Measurements from ENCODE around the gene TIGD6. TPM values are rescaled to one million over a fixed set of nuclear protein-coding genes. Genes with fewer than 3 reads are reported as not detected.

The TIGD6 gene
- total RNA-seq (2021) (2.1 to 3.2 TPM (median 2.8 TPM) in 3 replicates), Bru-seq, nascent RNA (percentile 66 among the genes with signal in this experiment)
- long read RNA-seq, experiment 1, full-length matches to known transcripts = 13 of 14 reads
- long read RNA-seq, experiment 1, partial matches to known transcripts = 0 of 14 reads
- long read RNA-seq, experiment 1, other reads (novel, unspliced or antisense) = 1 of 14 reads
- long read RNA-seq, experiment 2, full-length matches to known transcripts = 1 of 4 reads
- long read RNA-seq, experiment 2, partial matches to known transcripts = 0 of 4 reads
- long read RNA-seq, experiment 2, other reads (novel, unspliced or antisense) = 3 of 4 reads
- long read RNA-seq, experiment 3, partial matches to known transcripts = 0 of 2 reads
- long read RNA-seq, experiment 3, other reads (novel, unspliced or antisense) = 1 of 2 reads

DNA sequence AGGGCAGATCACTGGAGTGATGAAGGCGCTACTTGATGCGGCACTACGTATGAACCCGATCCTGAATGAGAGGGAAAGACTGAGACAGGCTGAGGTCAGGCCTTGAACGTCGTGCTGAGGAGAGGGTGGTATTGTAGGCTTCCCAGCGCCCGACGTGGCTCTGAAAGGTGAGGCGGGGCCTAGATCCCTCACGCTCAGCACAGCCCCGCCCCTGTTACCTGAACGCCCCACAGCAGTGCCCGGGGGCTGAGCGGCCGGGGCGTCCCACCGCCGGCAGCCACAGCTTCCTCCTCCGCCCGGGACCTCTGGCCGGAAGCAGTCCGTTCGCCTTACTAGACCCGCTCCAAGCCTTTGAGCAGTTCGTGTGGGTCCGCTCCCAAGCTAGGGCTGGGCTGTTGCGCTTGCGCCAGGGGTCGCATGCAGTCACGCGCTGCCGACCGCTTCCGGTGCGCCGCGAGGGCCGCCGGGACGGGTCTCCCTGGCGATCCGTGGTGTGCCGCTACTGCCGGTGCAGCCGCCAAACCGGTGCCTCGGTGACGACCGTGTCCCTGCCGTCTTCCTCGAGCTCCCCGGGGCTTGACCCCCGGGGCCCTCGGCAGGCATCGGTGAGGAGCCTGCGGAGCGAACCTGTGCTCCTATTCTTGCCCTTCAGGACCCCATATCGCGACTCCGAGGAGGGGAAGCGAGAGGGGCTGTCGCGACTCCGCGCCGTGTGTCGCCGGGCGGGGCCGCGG is at the start of gene TIGD6, which contains the start of gene HMGXB3:
Gene TIGD6, minus strand, starts transcription at position 399 of the 734 bp plus-strand sequence. CDS start 4,306 bp downstream, outside the sequence.
Gene HMGXB3, plus strand, starts transcription at position 484 of the 734 bp plus-strand sequence. CDS start 4,114 bp downstream, outside the sequence.
- Mint-ChIP-seq H3K4me1 (peaks cover 22% of the 10 kb centered on the region), H3K4me3 (peak within 1 kb of the TSS; percentile 94), H3K27ac (peak within 1 kb of the TSS; percentile 99), H3K36me3 (peaks cover 15% of the 10 kb centered on the region), H3K9me3 (no peaks in the 10 kb centered on the region), H3K27me3 (ENCODE audit: low read depth) (no peaks in the 10 kb centered on the region)
- ATAC-seq (peak; percentile 94), DNase-seq (ENCODE audit: low spot score) (peak; percentile 94)
- ChIA-PET CTCF (interaction anchor here (0.9 to 2.2 kb wide), 9 partner anchors 9 to 382 kb away, joined by 3 to 15 read pairs (median 6); partner anchors contain the start of gene SLC26A2), POLR2A (interaction anchor here (1.0 to 1.1 kb wide), 2 partner anchors 12 to 41 kb away, joined by 3 read pairs; no protein-coding TSS in a partner anchor)
- TF ChIP-seq, protein P1, sequence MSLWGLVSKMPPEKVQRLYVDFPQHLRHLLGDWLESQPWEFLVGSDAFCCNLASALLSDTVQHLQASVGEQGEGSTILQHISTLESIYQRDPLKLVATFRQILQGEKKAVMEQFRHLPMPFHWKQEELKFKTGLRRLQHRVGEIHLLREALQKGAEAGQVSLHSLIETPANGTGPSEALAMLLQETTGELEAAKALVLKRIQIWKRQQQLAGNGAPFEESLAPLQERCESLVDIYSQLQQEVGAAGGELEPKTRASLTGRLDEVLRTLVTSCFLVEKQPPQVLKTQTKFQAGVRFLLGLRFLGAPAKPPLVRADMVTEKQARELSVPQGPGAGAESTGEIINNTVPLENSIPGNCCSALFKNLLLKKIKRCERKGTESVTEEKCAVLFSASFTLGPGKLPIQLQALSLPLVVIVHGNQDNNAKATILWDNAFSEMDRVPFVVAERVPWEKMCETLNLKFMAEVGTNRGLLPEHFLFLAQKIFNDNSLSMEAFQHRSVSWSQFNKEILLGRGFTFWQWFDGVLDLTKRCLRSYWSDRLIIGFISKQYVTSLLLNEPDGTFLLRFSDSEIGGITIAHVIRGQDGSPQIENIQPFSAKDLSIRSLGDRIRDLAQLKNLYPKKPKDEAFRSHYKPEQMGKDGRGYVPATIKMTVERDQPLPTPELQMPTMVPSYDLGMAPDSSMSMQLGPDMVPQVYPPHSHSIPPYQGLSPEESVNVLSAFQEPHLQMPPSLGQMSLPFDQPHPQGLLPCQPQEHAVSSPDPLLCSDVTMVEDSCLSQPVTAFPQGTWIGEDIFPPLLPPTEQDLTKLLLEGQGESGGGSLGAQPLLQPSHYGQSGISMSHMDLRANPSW (CRISPR knock-in tag; conservative IDR thresholded peaks at IDR 0.05; ENCODE audit: low read depth) = no peak
- no peak for TF ChIP-seq TCF7 (CRISPR knock-in tag; IDR thresholded peaks at IDR 0.05; ENCODE audit: low read depth)
- no peak; the same call in 1 of the 2 replicates for TF ChIP-seq NFYB (CRISPR knock-in tag; conservative IDR thresholded peaks at IDR 0.05; ENCODE audit: low read depth)
- no peak for TF ChIP-seq ZNF423 (CRISPR knock-in tag; IDR thresholded peaks at IDR 0.05)
- no peak for TF ChIP-seq FOXJ3 (CRISPR knock-in tag; IDR thresholded peaks at IDR 0.05; ENCODE audit: borderline replicate concordance)
- TF ChIP-seq MYBL2 (CRISPR knock-in tag; IDR thresholded peaks at IDR 0.05) = peak; percentile 65
- TF ChIP-seq ZNF317 (CRISPR knock-in tag; IDR thresholded peaks at IDR 0.05; ENCODE audit: borderline replicate concordance, low read depth) = no peak
- no peak for TF ChIP-seq E2F1 (CRISPR knock-in tag; IDR thresholded peaks at IDR 0.05)
- TF ChIP-seq ZSCAN18 (CRISPR knock-in tag; IDR thresholded peaks at IDR 0.05) = no peak
- no peak for TF ChIP-seq ZNF532 (CRISPR knock-in tag; IDR thresholded peaks at IDR 0.05; ENCODE audit: borderline replicate concordance)
- no peak for TF ChIP-seq HMGA2 (CRISPR knock-in tag; IDR thresholded peaks at IDR 0.05)
- no peak for TF ChIP-seq EMX1 (CRISPR knock-in tag; IDR thresholded peaks at IDR 0.05)
- TF ChIP-seq ATF1 (CRISPR knock-in tag; IDR thresholded peaks at IDR 0.05) = no peak
- peak; percentile 53; the same call in 1 of the 2 replicates for TF ChIP-seq ZNF138 (CRISPR knock-in tag; conservative IDR thresholded peaks at IDR 0.05)
- no peak for TF ChIP-seq TP53 (CRISPR knock-in tag; IDR thresholded peaks at IDR 0.05)
- TF ChIP-seq, protein P2, sequence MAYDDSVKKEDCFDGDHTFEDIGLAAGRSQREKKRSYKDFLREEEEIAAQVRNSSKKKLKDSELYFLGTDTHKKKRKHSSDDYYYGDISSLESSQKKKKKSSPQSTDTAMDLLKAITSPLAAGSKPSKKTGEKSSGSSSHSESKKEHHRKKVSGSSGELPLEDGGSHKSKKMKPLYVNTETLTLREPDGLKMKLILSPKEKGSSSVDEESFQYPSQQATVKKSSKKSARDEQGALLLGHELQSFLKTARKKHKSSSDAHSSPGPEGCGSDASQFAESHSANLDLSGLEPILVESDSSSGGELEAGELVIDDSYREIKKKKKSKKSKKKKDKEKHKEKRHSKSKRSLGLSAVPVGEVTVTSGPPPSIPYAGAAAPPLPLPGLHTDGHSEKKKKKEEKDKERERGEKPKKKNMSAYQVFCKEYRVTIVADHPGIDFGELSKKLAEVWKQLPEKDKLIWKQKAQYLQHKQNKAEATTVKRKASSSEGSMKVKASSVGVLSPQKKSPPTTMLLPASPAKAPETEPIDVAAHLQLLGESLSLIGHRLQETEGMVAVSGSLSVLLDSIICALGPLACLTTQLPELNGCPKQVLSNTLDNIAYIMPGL (CRISPR knock-in tag; IDR thresholded peaks at IDR 0.05) = peak; percentile 72
- TF ChIP-seq ERG (CRISPR knock-in tag; IDR thresholded peaks at IDR 0.05) = no peak
- TF ChIP-seq, protein P3, sequence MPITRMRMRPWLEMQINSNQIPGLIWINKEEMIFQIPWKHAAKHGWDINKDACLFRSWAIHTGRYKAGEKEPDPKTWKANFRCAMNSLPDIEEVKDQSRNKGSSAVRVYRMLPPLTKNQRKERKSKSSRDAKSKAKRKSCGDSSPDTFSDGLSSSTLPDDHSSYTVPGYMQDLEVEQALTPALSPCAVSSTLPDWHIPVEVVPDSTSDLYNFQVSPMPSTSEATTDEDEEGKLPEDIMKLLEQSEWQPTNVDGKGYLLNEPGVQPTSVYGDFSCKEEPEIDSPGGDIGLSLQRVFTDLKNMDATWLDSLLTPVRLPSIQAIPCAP (CRISPR knock-in tag; IDR thresholded peaks at IDR 0.05) = no peak
- TF ChIP-seq E2F4 (CRISPR knock-in tag; IDR thresholded peaks at IDR 0.05; ENCODE audit: borderline replicate concordance, low read depth) = no peak
- no peak for TF ChIP-seq MXD4 (CRISPR knock-in tag; IDR thresholded peaks at IDR 0.05; ENCODE audit: borderline replicate concordance)

Measured in WTC11 (cell line).